GM23338 (cell line): ENCODE measurements around the gene B3GNT4.

Experiments used
- CREB1 ChIP-seq: fragments of 250-450 bp; sonication (Bioruptor Pico); IDR thresholded peaks from 2 replicates; pipeline ENCODE4 v1.5.0; 2020; ENCODE audit warnings: low read depth, mild to moderate bottlenecking, moderate library complexity
- CTCF ChIP-seq, 2 experiments: fragments of 200-600 bp in 1 of 2; sonication (generic) in 1 of 2; conservative IDR thresholded peaks; 2 replicates each; pipeline versions ENCODE4 v1.5.1 to v1.6.1; 2016 to 2017; ENCODE audit warnings: antibody characterized with exemption in 2 of 2, low read depth in 2 of 2, mild to moderate bottlenecking in 2 of 2, moderate library complexity in 1 of 2
- EZH2 ChIP-seq: fragments of 200-600 bp; sonication (generic); IDR thresholded peaks from one replicate; pipeline ENCODE4 v1.8.0; 2017; ENCODE audit warnings: antibody characterized with exemption, mild to moderate bottlenecking, low read depth; ENCODE audit not compliant: unreplicated experiment
- EZH2phosphoT487 ChIP-seq: fragments of 200-600 bp; sonication (generic); IDR thresholded peaks from one replicate; pipeline ENCODE4 v1.8.1; 2018; ENCODE audit warnings: antibody characterized with exemption; ENCODE audit not compliant: unreplicated experiment
- POLR2AphosphoS5 ChIP-seq: IDR thresholded peaks from 2 replicates; pipeline ENCODE4 v1.6.1; 2016; ENCODE audit warnings: antibody characterized with exemption, low read depth
- TF ChIP-seq, protein P1 (sequence below): IDR thresholded peaks from 2 replicates; pipeline ENCODE4 v1.6.1; 2016; ENCODE audit warnings: antibody characterized with exemption

DNA sequence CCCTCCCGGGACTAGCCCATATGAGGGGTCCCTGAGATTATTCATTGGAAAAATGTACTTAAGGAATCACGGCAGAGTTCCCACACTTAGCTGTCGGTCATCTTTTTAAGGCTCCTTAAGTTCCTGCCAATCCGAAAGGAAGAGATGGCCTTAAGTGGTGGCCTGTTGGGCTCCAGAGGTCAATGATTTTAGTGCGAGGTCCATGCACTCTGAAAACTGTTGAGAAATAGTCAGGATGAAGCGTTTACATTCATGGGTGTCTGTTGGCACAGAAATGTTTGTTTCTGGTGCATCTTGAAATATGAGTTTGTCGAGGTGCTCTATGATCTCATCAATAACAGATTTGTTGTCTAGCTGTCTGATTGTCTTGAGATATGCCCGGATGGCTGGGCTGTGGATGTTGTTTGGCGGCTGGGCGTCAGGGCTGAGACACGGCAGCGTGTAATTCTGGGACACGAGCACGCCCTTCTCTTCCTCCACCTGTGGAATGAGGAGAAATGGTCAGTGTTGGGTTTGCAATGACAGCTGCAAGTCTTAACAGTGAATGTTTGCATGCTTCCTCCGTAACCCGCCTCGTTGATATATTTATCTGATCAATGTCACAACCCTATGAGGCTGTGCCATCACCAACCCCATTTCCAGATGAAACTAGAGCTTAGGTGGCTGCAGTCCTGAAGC is 31.1 kb upstream of the B3GNT4 start:
- no peak for TF ChIP-seq CTCF (conservative IDR thresholded peaks at IDR 0.05; ENCODE audit: low read depth in 2 of 2)
- no peak for TF ChIP-seq CREB1 (CRISPR knock-in tag)
- TF ChIP-seq, protein P1, sequence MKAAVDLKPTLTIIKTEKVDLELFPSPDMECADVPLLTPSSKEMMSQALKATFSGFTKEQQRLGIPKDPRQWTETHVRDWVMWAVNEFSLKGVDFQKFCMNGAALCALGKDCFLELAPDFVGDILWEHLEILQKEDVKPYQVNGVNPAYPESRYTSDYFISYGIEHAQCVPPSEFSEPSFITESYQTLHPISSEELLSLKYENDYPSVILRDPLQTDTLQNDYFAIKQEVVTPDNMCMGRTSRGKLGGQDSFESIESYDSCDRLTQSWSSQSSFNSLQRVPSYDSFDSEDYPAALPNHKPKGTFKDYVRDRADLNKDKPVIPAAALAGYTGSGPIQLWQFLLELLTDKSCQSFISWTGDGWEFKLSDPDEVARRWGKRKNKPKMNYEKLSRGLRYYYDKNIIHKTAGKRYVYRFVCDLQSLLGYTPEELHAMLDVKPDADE = no peak
- TF ChIP-seq EZH2phosphoT487 = no peak
- no peak for TF ChIP-seq EZH2
- no peak for TF ChIP-seq POLR2AphosphoS5
